Heart right ventricle (tissue), 16 donors: ENCODE measurements around the gene PRSS1. TPM values are rescaled to one million over a fixed set of nuclear protein-coding genes. Genes with fewer than 3 reads are reported as not detected.
A peak's percentile ranks its signal among the peaks of the same experiment; 100 is the strongest.

Experiments used
- ATAC-seq, 8 donors: fragments of 200-7000 bp; cut with Tn5 transposase; one replicate each; pipeline ENCODE4 v1.9.1; 2020; ENCODE audit warnings: mild to moderate bottlenecking in 8 of 8, moderate library complexity in 8 of 8, moderate number of reproducible peaks in 1 of 8
- DNase-seq, 2 donors: peaks; one replicate each; pipeline ENCODE4 v3.0.0-alpha.2; 2020
- H3K27ac ChIP-seq, 10 donors: fragments of 200-600 bp; sonication (generic) in 2 of 10; one replicate each; pipeline versions ENCODE4 v1.5.0 to v1.8.0; 2020 to 2022; ENCODE audit warnings: mild to moderate bottlenecking in 3 of 10
- H3K27me3 ChIP-seq, 7 donors: fragments of 200-600 bp; one replicate each; pipeline ENCODE4 v1.8.0; 2021 to 2022; ENCODE audit warnings: mild to moderate bottlenecking in 2 of 7
- H3K36me3 ChIP-seq, 9 donors: fragments of 200-600 bp; sonication (generic) in 1 of 9; one replicate each; pipeline versions ENCODE4 v1.5.0 to v1.8.0; 2020 to 2022; ENCODE audit warnings: mild to moderate bottlenecking in 2 of 9
- H3K4me1 ChIP-seq, 9 donors: fragments of 200-600 bp; sonication (generic) in 1 of 9; one replicate each; pipeline versions ENCODE4 v1.5.0 to v1.8.0; 2020 to 2022; ENCODE audit warnings: mild to moderate bottlenecking in 4 of 9
- H3K4me3 ChIP-seq, 10 donors: fragments of 200-600 bp; sonication (generic) in 2 of 10; one replicate each; pipeline versions ENCODE4 v1.5.0 to v1.8.0; 2020 to 2022; ENCODE audit warnings: mild to moderate bottlenecking in 7 of 10, moderate library complexity in 2 of 10
- H3K9me3 ChIP-seq, 11 donors: fragments of 200-600 bp in 10 of 11; sonication (generic) in 2 of 11; one replicate each; pipeline versions ENCODE4 v1.5.0 to v1.8.0; 2013 to 2022; ENCODE audit warnings: mild to moderate bottlenecking in 2 of 11, control low read depth in 1 of 11, moderate library complexity in 1 of 11
- CTCF ChIP-seq, 9 donors: fragments of 200-600 bp; sonication (generic) in 2 of 9; IDR thresholded peaks; one replicate each; pipeline versions ENCODE4 v1.5.0 to v1.8.0; 2021 to 2022; ENCODE audit warnings: antibody characterized with exemption in 9 of 9, mild to moderate bottlenecking in 5 of 9, moderate library complexity in 1 of 9
- WGBS, 2 donors: extraction: QIAGEN DNeasy Blood & Tissue Kit; methylation state at CpG; one replicate each; pipeline ENCODE4 v1.1.7; 2013; ENCODE audit warnings: inconsistent platforms in 1 of 2; 5-methylcytosine and 5-hydroxymethylcytosine counted together
- intact Hi-C, 10 donors: fragments of 100-400 bp; cut with DNase I; formaldehyde crosslinking; loops; one replicate each; pipeline versions ENCODE4 v1.11.1 to v1.14.2; 2022
- polyA plus RNA-seq, 2 donors: library from polyadenylated mRNA; stranded (reverse); fragments of 200-250 nt; gene quantifications; one replicate each; pipeline ENCODE4 v1.2.3, GENCODE V29; 2013
- total RNA-seq, 10 donors: library from RNA; stranded (reverse); fragmentation: NEBNext Ultra II Directional in 3 of 10; extraction: Animal tissue kit (Norgen Biotek cat#: 25700) in 3 of 10; gene quantifications; one replicate each; pipeline versions ENCODE4 v1.2.1 to v1.2.4, GENCODE V29; 2021 to 2023
- donor health status: Arrhythmogenic right ventricular cardiomyopathy.
- donor health status: ischemic (EF 13 %, LVEDD 7.1; RV severe dilation, severe dysfunction).
- donor health status: healthy with polysubstance abuse.
- donor health status: DM: no; HTN: yes; CAD: no.
- donor health status: DM: no; HTN: no; CAD: no.
- donor health status: ischemic (EF 25% LVEDD 6.9; RV normal size, moderate dysfunction).
- donor health status: ischemic (EF 25% LVEDD 5.7; RV mildly dilated, moderate dysfunction).
- donor health status: healthy.
- donor health status: DM: yes; HTN: yes; CAD: no.
- donor health status: Ischemic cardiomyopathy.
- donor health status: ischemic (EF 35%, LVEDD 5.7; RV mildly dilated, moderate dysfunction).
- donor health status: nonischemic (EF 11% LVEDD 7.7; RV severe dilation, severe dysfunction).
- donor health status: DM: yes; HTN: yes; CAD: no.
- donor health status: PGD.
- donor health status: ischemic (EF 29% LVEDD 5.4; RV normal size, mild dysfunction).
- donor health status: nonischemic (EF 23%, LVEDD 6.1; RV moderate dilation, normal function).

PRSS1 gene
- total and polyA plus RNA-seq, 12 donors: 0.75 to 4.3 (median 3.7) TPM; not detected in 4

GRCh38 chr7:142777318-142777717 is 28.0 kb downstream of the PRSS1 start:
- no peak for TF ChIP-seq CTCF (IDR thresholded peaks at IDR 0.05)
- no peaks in the 10 kb centered on the region for H3K4me1 ChIP-seq
- no peak for ATAC-seq
- no peaks in the 10 kb centered on the region for H3K36me3 ChIP-seq
- intact Hi-C loops: no loop called here
- H3K27ac ChIP-seq: no peak overlapping the region
- 89 to 96% methylated on average over 2 of the region's 2 CpGs for WGBS, 2 donors
- H3K27me3 ChIP-seq: peaks cover 0 to 7% (median 0%) of the 10 kb centered on the region in 7 donors
- no peak overlapping the region for H3K4me3 ChIP-seq
- DNase-seq: no peak
- no peaks in the 10 kb centered on the region for H3K9me3 ChIP-seq

GRCh38 chr7:142782922-142783900 is 33.9 kb downstream of the PRSS1 start:
- peaks cover 0 to 8% (median 4%) of the 10 kb centered on the region in 9 donors for H3K4me1 ChIP-seq
- H3K36me3 ChIP-seq: no peaks in the 10 kb centered on the region
- DNase-seq (peak; percentile 81 to 87), ATAC-seq (peak; percentile 71 to 92 (median 90))
- intact Hi-C loops: loop anchor here (1.0 to 10.0 kb wide), 12 partner anchors 68 to 178 kb away; no protein-coding TSS in a partner anchor
- H3K9me3 ChIP-seq: no peaks in the 10 kb centered on the region
- H3K27ac ChIP-seq: no peak overlapping the region
- TF ChIP-seq CTCF (IDR thresholded peaks at IDR 0.05): peak; percentile 76 to 93 (median 88)
- H3K4me3 ChIP-seq: peak overlapping the region in 9 of 10 donors; percentile 4 to 48 (median 38)
- H3K27me3 ChIP-seq: peaks cover 0 to 21% (median 0%) of the 10 kb centered on the region in 7 donors
- 8% methylated on average over 32 of the region's 32 CpGs for WGBS, 2 donors

GRCh38 chr7:142784096-142784495 is 34.8 kb downstream of the PRSS1 start:
- Histone ChIP-seq H3K4me1 (peaks cover 0 to 8% (median 4%) of the 10 kb centered on the region in 9 donors), H3K9me3 (no peaks in the 10 kb centered on the region), H3K27ac (peak overlapping the region in 1 of 10 donors; percentile 44), H3K27me3 (peaks cover 0 to 24% (median 0%) of the 10 kb centered on the region in 7 donors), H3K36me3 (no peaks in the 10 kb centered on the region), H3K4me3 (no peak overlapping the region)
- intact Hi-C loops: loop anchor here in 7 of 10 donors (5.0 to 10.0 kb wide), 8 partner anchors 69 to 179 kb away; no protein-coding TSS in a partner anchor
- DNase-seq: no peak
- no peak for TF ChIP-seq CTCF (IDR thresholded peaks at IDR 0.05)
- 82 to 85% methylated on average over 7 of the region's 7 CpGs for WGBS, 2 donors
- ATAC-seq: no peak

- Histone ChIP-seq H3K27me3 (peaks cover 0 to 26% (median 0%) of the 10 kb centered on the region in 7 donors), H3K9me3 (no peaks in the 10 kb centered on the region), H3K36me3 (no peaks in the 10 kb centered on the region), H3K27ac (no peak overlapping the region), H3K4me3 (no peak overlapping the region), H3K4me1 (peaks cover 0 to 8% (median 4%) of the 10 kb centered on the region in 9 donors)
- DNase-seq (no peak), ATAC-seq (no peak)
- intact Hi-C loops: loop anchor here in 7 of 10 donors (5.0 to 10.0 kb wide), 8 partner anchors 70 to 180 kb away; no protein-coding TSS in a partner anchor
- no peak for TF ChIP-seq CTCF (IDR thresholded peaks at IDR 0.05)
- 80 to 82% methylated on average over 8 of the region's 8 CpGs for WGBS, 2 donors
Observed at GRCh38 chr7:142784716-142785115, 35.4 kb downstream of the PRSS1 start.
